GM21360 (cell line): ENCODE data around the gene HS6ST3.
"Not testable (repeated sequence)": the region's sequence is repeated elsewhere in the genome, so short reads cannot be mapped to it uniquely, and the experiment has no call there.

Experiments
- ATAC-seq: cut with Tn5 transposase; IDR thresholded peaks from one replicate; pipeline ENCODE4 v1.9.1; 2021; ENCODE audit warnings: mild to moderate bottlenecking, moderate library complexity; ENCODE audit not compliant: unreplicated experiment

Gene HS6ST3

GRCh38 chr13:96772426-96772825 is 682.5 kb downstream of the HS6ST3 start:
- ATAC-seq, result no peak

DNA sequence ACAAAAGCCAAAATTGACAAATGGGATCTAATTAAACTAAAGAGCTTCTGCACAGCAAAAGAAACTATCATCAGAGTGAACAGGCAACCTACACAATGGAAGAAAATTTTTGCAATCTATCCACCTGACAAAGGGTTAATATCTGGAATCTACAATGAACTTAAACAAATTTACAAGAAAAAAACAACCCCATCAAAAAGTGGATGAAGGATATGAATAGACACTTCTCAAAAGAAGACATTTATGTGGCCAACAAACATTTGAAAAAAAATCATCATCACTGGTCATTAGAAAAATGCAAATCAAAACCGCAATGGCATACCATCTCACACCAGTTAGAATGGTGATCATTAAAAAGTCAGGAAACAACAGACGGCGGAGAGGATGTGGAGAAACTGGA is 688.4 kb downstream of the HS6ST3 start:
- ATAC-seq, result not testable (repeated sequence)

- ATAC-seq, result no peak
Measured at GRCh38 chr13:96779691-96780090, 689.8 kb downstream of the HS6ST3 start.

- no peak for ATAC-seq
Measured at GRCh38 chr13:96780105-96780504, 690.2 kb downstream of the HS6ST3 start.

GRCh38 chr13:96781141-96781540 is 691.2 kb downstream of the HS6ST3 start:
- no peak for ATAC-seq

DNA sequence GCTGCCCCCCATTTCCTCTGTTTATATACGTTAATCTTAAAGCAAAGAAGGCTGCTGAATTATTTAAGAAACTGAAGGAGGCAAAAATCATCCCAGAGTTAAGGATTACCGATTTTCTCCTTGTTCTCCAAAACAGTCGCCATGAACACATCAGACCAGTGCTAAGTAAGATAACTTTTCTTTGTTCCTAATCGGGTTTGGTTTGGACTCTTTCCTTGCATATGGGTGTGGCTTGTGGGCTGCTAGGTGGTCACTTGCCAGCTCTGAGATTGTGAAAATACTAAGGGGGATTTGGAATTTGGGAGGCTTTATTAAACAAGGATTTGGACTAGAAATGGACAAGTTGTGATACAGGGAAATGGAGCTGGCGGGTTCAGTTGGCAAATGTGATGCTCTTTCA is 692.3 kb downstream of the HS6ST3 start:
- no peak for ATAC-seq

DNA sequence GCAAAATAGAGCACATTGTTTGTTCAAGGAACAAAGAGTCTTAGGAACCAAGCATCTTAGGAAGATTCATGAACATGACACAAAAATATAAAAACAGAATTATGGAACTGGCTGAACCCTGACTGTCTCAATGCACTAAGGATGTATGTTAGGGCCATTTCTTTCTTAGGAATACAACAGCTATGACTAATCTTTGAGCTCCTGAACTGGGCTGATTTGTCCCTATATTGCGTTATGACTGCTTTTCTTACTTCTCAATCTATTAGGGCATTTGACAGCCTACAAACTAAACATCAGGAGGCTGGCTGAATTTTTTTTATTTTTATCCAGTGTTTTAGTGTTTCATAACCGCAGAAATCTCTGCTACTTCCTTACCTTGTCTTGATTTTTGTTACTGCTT is 693.1 kb downstream of the HS6ST3 start:
- no peak for ATAC-seq

DNA sequence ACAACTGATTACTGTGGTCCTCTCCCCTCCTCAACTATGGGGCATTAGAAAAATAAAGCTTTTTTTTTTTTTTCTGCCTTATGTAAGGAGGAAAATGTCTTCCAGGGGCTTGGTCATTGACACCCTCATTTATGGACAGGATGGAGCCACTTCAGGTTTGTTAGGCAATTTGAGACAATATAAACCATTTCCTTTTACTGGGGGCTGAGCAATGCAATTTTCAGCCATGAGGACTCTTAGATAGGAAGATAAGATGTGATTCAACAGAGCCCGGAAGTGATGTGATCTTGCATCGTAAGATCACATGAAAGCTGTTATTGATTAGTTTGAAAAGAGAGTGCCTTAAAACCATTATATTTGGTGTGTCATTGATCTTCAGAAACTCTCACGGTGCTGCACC is 693.6 kb downstream of the HS6ST3 start:
- no peak for ATAC-seq

DNA sequence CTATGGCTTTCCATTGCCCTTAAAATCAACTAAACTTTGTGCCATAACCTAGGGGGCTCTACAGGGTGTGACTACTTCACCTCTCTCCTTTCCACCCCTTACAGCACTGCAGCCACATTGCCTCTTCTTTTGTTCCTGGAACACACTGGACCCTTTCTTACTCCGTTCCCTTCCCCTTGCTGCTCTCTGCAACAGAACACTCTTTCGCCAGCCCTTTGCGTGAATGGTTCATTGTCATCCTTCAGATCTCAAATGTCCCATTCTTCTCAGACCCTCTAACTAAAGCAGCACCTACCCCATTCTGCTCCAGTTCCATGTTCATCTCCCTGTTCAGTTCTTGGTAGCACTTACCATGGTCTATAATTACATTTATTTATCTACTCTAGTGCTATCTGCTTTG is 696.1 kb downstream of the HS6ST3 start:
- no peak for ATAC-seq

DNA sequence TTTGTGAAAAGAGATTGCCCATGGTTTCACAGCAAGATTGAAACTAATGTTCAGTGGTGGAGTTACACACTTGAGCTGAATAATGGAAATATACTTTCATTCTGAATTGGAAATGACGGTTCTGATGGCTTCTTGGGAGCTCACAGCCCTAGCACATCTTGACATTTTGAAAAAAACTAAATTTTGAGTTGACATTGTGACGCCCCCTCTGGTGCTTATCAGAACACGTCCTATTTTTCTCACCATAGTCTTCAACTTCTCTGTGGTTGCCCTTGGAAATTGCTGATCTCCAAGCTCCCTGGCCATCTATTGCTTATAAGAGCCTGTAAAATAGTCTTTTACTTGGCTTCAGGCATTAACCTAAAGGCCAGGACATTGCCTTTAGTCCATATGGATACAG is 702.3 kb downstream of the HS6ST3 start:
- no peak for ATAC-seq

DNA sequence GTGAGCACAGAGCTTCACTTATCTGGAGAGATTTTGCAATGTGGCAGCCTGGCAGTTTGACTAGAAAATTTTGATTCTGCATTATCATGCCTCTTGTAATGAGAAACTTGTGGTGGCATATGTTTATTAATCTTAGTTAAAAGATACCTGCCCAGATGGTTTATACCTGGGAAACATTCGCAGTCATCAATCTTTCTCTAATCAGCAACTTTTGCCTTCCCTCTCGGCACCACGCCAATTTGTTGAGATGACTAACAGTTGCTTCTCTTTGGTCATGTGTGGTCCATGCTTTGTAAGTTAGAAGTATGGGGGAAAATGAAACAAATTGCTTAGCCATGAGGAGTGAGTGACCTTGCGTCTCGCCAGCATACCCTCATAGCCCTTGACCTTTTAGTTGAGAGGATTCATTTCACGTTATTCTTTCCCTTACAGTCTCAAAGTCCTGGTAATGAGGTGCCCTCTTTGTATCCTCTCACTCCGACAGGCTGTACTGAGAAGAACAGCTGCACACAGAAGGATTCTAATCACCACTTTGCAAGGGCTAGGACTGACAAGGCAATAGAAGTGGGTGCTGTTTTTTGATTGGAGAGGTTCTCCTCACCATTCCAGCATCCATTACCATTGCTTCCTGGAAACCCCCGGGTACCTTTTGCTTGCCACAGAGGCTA is 703.0 kb downstream of the HS6ST3 start:
- ATAC-seq, result no peak

- no peak for ATAC-seq
Measured at GRCh38 chr13:96793404-96793755, 703.5 kb downstream of the HS6ST3 start.

GRCh38 chr13:96794669-96795068 is 704.8 kb downstream of the HS6ST3 start:
- no peak for ATAC-seq

GRCh38 chr13:96795670-96796069 is 705.8 kb downstream of the HS6ST3 start:
- ATAC-seq, result no peak

- no peak for ATAC-seq
Measured at GRCh38 chr13:96796091-96796633, 706.3 kb downstream of the HS6ST3 start.

- ATAC-seq, result no peak
Measured at GRCh38 chr13:96797136-96797535, 707.2 kb downstream of the HS6ST3 start.

DNA sequence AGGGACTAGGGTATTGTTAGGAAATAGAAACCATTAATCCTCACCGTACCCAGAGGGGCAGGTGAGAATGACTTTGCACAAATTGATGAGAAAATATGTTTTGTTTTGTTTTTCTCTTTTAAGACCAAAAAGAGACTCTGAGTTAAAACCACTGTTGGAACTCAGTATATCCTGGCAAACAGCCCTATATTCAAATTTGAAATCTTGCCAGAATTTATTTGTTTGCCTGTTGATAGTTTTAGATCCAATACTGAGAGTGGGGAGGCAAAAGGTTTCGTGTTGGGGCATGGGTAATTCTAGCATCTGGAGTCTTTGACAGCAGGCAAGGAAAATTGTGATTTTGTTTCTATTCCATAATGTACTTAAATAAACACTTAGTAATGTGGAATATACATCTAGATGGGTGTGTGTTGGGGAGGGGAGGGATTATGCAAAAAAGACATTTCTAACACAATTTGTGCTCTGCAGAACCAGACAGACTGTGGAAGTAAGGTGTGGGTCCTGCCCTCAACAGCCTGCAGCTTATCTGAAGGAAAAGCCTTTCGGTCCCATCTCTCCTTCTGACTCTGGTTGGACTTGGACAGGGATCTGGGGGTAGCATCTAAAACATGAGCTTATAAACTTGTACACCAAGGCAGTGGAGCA is 713.7 kb downstream of the HS6ST3 start:
- no peak for ATAC-seq

DNA sequence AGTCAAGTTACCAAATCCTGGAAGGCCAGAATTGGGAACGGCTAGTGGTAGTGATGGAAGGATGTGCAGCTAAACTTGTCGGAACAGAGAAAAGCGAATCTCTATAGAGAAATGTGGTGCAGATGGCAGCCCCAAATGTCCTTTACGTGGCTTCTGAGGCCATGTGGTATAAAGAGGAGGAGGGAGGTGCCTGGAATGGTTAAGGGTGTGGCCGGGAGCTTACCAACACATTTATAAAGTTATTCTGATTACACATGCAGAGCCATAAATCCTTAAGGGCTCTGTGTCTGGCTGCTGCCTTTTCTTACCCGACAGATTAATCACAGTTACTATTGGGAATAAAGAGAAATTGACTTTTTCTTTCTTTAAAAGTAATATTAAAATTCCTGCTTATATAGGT is 714.3 kb downstream of the HS6ST3 start:
- ATAC-seq, result no peak

DNA sequence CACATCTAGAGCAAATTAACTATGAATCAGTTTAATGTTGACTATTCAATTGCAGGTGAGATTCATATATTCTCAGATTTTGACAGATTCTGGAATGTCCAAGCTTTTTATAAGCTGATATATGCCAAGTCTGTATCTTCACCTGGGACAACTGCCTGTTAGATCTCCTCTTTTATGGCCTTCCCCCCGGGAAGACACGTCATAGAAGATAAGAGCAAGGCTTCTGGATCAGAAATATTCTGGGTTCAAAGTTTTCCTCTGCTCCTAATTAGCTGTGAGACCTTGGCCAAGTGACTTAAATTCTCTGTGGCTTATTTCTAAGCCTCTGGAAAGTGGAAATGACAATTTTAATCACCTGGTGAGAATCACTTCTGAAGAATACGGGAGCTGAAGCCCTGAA is 716.8 kb downstream of the HS6ST3 start:
- no peak for ATAC-seq

DNA sequence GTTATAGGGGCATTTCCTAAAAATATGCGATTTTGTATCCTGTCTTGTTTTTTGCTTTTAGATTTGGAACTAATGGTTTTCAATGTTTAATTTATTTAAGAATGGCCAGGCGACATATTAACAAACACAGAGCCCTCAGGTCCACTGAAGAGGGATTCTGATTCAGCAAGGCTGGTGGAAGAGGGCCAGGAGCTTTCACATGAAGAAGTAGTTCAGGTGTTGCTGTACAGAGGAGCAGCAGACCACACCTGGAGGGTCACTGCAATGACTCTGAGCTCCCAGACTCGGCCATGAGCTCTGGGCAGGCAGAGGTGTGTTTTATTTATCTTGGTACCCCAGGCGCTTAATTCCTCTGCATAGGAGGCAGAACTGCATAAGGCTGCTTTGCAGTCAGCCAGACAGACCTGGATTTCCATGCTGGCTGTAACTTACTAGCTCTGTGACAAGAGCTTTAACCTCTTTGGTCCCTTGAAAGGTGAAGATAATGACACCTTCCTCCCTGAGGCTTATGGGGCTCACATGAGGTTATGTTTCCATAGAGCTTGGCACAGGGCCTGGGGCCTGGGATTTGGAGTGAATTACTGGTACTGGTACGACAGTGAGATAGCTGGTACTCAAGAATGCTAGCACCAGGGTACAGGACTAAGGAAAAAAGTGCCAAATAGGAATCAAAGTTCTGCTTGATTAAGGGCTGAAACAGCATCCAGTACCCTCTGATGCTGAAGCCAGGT is 719.6 kb downstream of the HS6ST3 start:
- no peak for ATAC-seq

- no peak for ATAC-seq
Measured at GRCh38 chr13:96810104-96810503, 720.2 kb downstream of the HS6ST3 start.

DNA sequence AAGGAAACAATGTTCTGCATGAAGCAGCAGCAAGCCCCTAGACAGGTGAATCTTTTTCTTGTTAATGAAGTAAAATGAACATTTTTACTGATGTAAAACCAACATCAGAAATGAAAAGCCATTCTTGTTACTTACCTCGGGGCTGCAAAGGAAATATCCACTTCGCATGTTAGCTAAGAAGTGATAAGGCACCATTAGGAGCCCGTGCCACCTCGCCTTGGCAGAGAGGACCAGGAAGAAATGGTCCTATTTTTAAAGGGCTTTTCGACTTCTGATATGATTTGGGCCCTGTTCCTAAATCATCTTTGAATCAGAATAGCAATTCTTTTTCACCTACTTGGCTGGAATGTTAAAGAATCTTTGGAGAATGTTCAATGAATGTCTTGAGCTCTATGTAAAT is 721.1 kb downstream of the HS6ST3 start:
- no peak for ATAC-seq
